GM10266 (cell line): ENCODE measurements around the gene EFR3B.

ENCODE experiments used
- DNase-seq: peaks from one replicate; pipeline ENCODE4 v3.0.0; 2012; ENCODE audit errors: extremely low spot score
- CTCF ChIP-seq: IDR thresholded peaks from 2 replicates; pipeline ENCODE4 v1.5.1; 2012; ENCODE audit warnings: mild to moderate bottlenecking, low read depth; ENCODE audit not compliant: control insufficient read depth, insufficient read depth; ENCODE audit errors: missing control alignments

Gene EFR3B

DNA sequence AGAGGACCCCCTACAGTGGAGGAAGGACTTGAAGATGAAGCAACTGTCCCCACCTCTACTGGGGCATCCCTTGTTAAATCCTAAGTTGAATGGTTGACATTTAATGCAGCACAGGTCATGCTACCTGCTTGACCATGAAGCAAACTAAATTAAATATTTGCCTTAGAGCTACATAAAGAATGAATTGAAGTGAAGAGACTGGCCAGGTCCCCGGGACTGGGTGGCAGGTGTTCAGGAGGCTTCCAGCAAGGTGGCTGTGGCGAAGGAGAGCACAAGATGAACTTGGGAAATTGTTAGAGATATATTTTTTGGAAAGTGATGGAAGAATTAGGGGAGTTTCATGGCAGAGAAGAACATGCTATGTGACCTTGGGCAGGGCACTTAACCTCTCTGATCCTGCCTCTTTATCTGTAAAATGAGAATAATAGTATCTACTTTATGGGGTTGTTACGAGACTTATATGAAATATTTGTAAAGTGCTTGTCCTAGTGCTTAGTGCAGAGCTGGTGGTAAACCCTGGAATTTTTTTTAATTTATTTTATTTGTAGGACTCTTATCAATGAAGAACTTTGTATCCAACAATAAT is 37.3 kb downstream of the EFR3B start:
- no peak for DNase-seq
- TF ChIP-seq CTCF, result no peak

- TF ChIP-seq CTCF, result no peak
- DNase-seq, result no peak
Observed at GRCh38 chr2:25081237-25081790, 39.4 kb downstream of the EFR3B start.

DNA sequence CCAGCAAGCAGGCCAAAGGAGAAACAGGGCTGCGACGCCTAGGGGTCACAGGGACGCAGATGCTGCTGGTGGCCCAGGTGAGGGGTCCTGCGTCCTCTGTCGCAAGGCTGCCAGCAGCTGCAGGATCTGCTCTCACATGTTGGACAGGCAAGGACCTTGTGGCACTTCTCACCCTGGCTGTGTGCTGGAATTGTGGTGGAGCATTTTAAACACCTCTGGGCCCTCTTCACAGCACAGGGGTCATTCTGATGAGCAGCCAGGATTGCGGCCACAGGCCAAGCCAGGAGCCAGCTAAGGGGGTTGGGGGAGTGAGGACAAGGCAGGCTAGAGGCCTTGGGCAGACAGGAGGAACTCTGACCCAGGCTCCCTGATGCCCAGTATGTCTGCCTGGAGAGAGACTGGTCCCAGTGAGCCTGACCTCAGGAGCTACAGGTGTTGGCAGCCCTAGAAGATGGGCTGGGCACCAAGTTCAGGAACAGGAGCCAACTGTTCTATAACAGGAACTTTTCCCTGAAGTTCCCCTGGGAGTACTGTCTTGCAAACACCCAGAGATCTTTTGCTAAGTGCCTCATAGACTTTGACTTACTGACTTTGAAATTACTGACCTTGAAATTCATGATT is 40.2 kb downstream of the EFR3B start:
- no peak for DNase-seq

DNA sequence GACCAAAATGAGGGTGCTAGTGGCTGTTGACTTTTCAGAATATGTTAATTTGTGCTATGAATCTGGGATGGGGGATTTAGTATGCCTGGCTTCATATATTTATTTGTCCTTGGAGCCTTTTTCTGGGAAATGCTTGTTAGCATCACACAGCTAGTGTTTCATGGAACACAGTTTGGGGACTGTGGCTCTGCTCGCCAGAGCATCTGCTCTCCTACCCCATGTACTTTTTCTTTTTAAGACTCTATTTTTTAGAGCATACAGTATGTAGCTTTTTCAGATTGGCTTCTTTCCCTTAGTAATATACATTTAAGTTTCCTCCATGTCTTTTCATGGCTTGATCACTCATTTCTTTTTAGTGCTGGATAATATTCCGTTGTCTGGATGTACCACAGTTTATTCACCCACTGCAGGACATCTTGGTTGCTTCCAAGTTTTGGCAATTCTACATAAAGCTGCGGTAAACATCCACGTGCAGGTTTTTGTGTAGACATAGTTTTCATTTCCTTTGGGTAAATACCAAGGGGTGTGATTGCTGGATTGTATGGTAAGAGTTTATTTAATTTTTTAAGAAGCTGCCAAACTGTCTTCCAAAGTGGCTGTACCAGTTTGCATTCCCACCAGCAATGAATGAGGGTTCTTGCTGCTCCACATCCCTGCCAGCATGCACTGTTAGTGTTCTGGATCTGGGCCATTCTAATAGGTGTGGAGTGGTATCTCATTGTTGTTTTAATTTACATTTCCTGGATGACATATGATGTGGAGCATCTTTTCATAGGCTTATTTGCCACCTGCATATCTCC is 44.1 kb downstream of the EFR3B start:
- DNase-seq, result no peak

More for the DNA sequence above, 40.2 kb downstream of the EFR3B start:
- TF ChIP-seq CTCF, result no peak

DNA sequence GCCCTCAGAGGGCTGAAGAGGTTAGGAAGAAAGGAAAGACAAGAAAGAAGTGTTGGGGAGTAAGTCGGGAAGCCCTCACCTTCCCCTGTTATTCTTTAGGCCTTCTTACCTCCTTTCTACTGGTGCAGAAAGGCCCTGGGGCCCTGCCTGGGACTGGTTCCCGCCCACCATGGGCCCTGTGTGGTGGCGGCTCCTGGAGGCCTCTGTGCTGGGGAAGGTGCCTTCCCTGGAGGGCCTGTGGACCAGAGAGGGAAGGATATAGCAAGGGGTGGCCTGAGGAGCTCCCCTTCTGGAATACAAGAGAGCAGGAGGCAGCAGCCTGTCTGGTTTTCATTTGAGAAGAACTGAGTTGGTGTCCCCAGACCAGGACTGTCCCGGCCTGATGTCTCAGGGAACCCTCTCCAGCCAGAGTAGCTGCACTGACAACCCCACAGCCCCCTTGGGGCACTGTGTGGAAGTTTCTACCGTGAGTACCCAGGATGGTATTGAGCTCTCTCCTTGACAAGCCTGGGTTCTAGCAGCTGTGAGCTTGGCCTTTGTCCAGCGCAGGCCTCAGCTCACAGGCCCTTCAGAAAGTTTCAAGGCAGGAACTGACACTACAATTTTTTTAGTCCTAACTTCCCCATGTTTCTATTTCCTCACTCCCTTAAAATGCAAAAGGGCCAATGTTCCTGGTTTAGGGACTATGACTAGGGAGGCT is 47.1 kb downstream of the EFR3B start:
- no peak for DNase-seq
- no peak for TF ChIP-seq CTCF

More for the DNA sequence above, 44.1 kb downstream of the EFR3B start:
- TF ChIP-seq CTCF, result no peak

DNA sequence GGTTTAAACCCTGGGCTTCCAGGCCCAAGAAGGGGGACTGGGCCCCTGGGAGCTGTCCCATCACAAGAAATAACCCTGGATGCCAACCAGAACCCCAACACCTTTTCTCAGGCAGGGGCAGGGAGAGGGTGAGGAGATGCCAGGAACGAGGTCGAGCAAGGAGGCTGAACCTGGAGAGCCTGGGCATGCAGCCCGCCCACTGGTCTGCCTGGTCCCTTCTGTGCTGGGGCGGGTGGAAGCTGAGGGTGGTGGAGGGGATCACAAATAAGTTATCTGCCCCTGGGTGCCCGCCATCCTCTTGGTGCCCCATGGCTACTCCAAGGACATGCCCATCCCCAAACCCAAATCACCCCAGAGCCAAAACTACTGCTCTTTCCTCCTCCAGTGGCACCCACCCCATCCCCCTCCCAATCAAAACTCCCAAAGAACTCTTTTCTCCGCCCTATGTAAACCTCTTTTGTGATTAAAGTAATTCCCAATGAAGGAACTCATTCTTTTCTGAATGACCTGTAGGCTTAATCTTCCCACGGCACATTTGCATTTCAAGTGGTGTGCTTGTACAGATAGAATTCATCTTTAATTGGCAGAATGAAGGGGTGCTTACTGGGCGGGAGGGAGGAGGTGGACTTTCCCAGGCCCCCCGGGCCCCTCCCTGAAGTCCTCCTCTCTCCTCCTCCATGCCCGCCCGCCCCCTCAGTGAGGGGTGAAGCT is 47.9 kb downstream of the EFR3B start:
- TF ChIP-seq CTCF, result no peak
- no peak for DNase-seq
